H9 (cell line): ENCODE results near the gene GRB10. TPM values are rescaled to one million over a fixed set of nuclear protein-coding genes. Genes with fewer than 3 reads are reported as not detected.

ENCODE experiments used
- DNase-seq: peaks from one replicate; pipeline ENCODE4 v3.0.0-alpha.2; 2017
- H2AFZ ChIP-seq: one replicate; pipeline ENCODE4 v1.6.1; 2013; ENCODE audit warnings: mild to moderate bottlenecking, low read length, control low read depth, moderate library complexity
- H2AK5ac ChIP-seq: 2 replicates; pipeline ENCODE4 v1.6.1; 2013; ENCODE audit warnings: low read length, control low read depth, mixed read lengths; ENCODE audit not compliant: insufficient read length
- H2BK120ac ChIP-seq: one replicate; pipeline ENCODE4 v1.6.1; 2013; ENCODE audit warnings: low read depth, mild to moderate bottlenecking, low read length, control low read depth, inconsistent platforms; ENCODE audit not compliant: poor library complexity, severe bottlenecking
- H2BK12ac ChIP-seq: 2 replicates; pipeline ENCODE4 v1.6.1; 2013; ENCODE audit warnings: low read length, control low read depth, mixed read lengths, low read depth; ENCODE audit not compliant: insufficient read length
- H2BK15ac ChIP-seq: 2 replicates; pipeline ENCODE4 v1.6.1; 2013; ENCODE audit warnings: low read depth, low read length, control low read depth
- H2BK20ac ChIP-seq: one replicate; pipeline ENCODE4 v1.6.1; 2013; ENCODE audit warnings: low read depth, mild to moderate bottlenecking, low read length, control low read depth, inconsistent platforms; ENCODE audit not compliant: poor library complexity, severe bottlenecking
- H2BK5ac ChIP-seq: 2 replicates; pipeline ENCODE4 v1.6.1; 2013; ENCODE audit warnings: low read length, control low read depth, mixed read lengths; ENCODE audit not compliant: insufficient read length
- H3K14ac ChIP-seq: 2 replicates; pipeline ENCODE4 v1.6.1; 2013; ENCODE audit warnings: low read length, control low read depth; ENCODE audit not compliant: insufficient read depth
- H3K18ac ChIP-seq: 2 replicates; pipeline ENCODE4 v1.6.1; 2013; ENCODE audit warnings: low read depth, mild to moderate bottlenecking, mixed read lengths, low read length, control low read depth; ENCODE audit not compliant: insufficient read length
- H3K23ac ChIP-seq: 2 replicates; pipeline ENCODE4 v1.6.1; 2013; ENCODE audit warnings: low read length, control low read depth, mixed read lengths, low read depth; ENCODE audit not compliant: insufficient read length
- H3K23me2 ChIP-seq: 2 replicates; pipeline ENCODE4 v1.6.1; 2013; ENCODE audit warnings: low read depth, mild to moderate bottlenecking, mixed read lengths, low read length, control low read depth; ENCODE audit not compliant: insufficient read length, poor library complexity, severe bottlenecking
- H3K27ac ChIP-seq: 2 replicates; pipeline ENCODE4 v1.5.1; 2013; ENCODE audit warnings: low read length, control low read depth, mixed read lengths, low read depth; ENCODE audit not compliant: insufficient read length
- H3K27me3 ChIP-seq: 2 replicates; pipeline ENCODE4 v1.6.1; 2013; ENCODE audit warnings: low read length, control low read depth, inconsistent platforms; ENCODE audit not compliant: insufficient read depth
- H3K4ac ChIP-seq: 2 replicates; pipeline ENCODE4 v1.6.1; 2013; ENCODE audit warnings: low read depth, mild to moderate bottlenecking, control low read depth, inconsistent platforms, low read length, moderate library complexity
- H3K4me1 ChIP-seq: 2 replicates; pipeline ENCODE4 v1.6.1; 2013; ENCODE audit warnings: low read length, control low read depth, inconsistent platforms; ENCODE audit not compliant: insufficient read depth
- H3K4me2 ChIP-seq: 2 replicates; pipeline ENCODE4 v1.6.1; 2013; ENCODE audit warnings: low read length, control low read depth, mixed read lengths; ENCODE audit not compliant: insufficient read length, insufficient read depth
- H3K56ac ChIP-seq: 2 replicates; pipeline ENCODE4 v1.6.1; 2013; ENCODE audit warnings: low read depth, mild to moderate bottlenecking, mixed read lengths, low read length, control low read depth; ENCODE audit not compliant: insufficient read length
- H3K79me1 ChIP-seq: 2 replicates; pipeline ENCODE4 v1.6.1; 2013; ENCODE audit warnings: low read depth, mild to moderate bottlenecking, moderate library complexity, low read length, control low read depth, inconsistent platforms; ENCODE audit not compliant: insufficient read depth, poor library complexity, severe bottlenecking
- H3K79me2 ChIP-seq: 2 replicates; pipeline ENCODE4 v1.6.1; 2013; ENCODE audit warnings: low read length, control low read depth, inconsistent platforms; ENCODE audit not compliant: insufficient read depth
- H3K9ac ChIP-seq: 2 replicates; pipeline ENCODE4 v1.6.1; 2013; ENCODE audit warnings: low read length, control low read depth, mixed read lengths; ENCODE audit not compliant: insufficient read length; ENCODE audit errors: extremely low read depth
- H3K9me3 ChIP-seq: one replicate; pipeline ENCODE4 v1.6.1; 2013; ENCODE audit warnings: low read depth, low read length, inconsistent platforms; ENCODE audit not compliant: control insufficient read depth
- H3T11ph ChIP-seq: one replicate; pipeline ENCODE4 v1.6.1; 2013; ENCODE audit warnings: mild to moderate bottlenecking, low read length, control low read depth, inconsistent platforms
- H4K20me1 ChIP-seq: one replicate; pipeline ENCODE4 v1.6.1; 2013; ENCODE audit not compliant: control insufficient read depth, insufficient read length, insufficient read depth
- H4K5ac ChIP-seq: 2 replicates; pipeline ENCODE4 v1.6.1; 2013; ENCODE audit warnings: low read depth, mild to moderate bottlenecking, mixed read lengths, low read length, control low read depth; ENCODE audit not compliant: insufficient read length
- H4K8ac ChIP-seq: replicated peaks from 2 replicates; pipeline ENCODE4 v1.6.1; 2013; ENCODE audit warnings: low read length, control low read depth, mixed read lengths, low read depth; ENCODE audit not compliant: insufficient read length
- H4K91ac ChIP-seq: 2 replicates; pipeline ENCODE4 v1.6.1; 2013; ENCODE audit warnings: low read depth, mild to moderate bottlenecking, moderate library complexity, mixed read lengths, low read length, control low read depth; ENCODE audit not compliant: insufficient read length
- H3K27ac Mint-ChIP-seq, 3 experiments: 2 replicates in 2 of 3; 3 replicates in 1 of 3; pipeline ENCODE4 v1.8.0; 2020 to 2021; ENCODE audit warnings: mixed read lengths in 3 of 3, mild to moderate bottlenecking in 1 of 3, moderate library complexity in 1 of 3
- H3K27me3 Mint-ChIP-seq: 2 replicates; pipeline ENCODE4 v1.8.0; 2021; ENCODE audit warnings: low read depth, mild to moderate bottlenecking, moderate library complexity, mixed read lengths
- H3K36me3 Mint-ChIP-seq, 3 experiments: 2 replicates in 2 of 3; 3 replicates in 1 of 3; pipeline ENCODE4 v1.8.0; 2020 to 2021; ENCODE audit warnings: low read depth in 3 of 3, mixed read lengths in 3 of 3; ENCODE audit not compliant: insufficient read depth in 1 of 3
- H3K4me1 Mint-ChIP-seq, 2 experiments: 2 replicates each; pipeline ENCODE4 v1.8.0; 2020; ENCODE audit warnings: mixed read lengths in 2 of 2
- H3K4me3 Mint-ChIP-seq, 2 experiments: 2 replicates in 1 of 2; 3 replicates in 1 of 2; pipeline ENCODE4 v1.8.0; 2020 to 2021; ENCODE audit warnings: mild to moderate bottlenecking in 2 of 2, mixed read lengths in 2 of 2, moderate library complexity in 1 of 2
- H3K9me3 Mint-ChIP-seq, 2 experiments: 2 replicates in 1 of 2; 3 replicates in 1 of 2; pipeline ENCODE4 v1.8.0; 2020; ENCODE audit warnings: mild to moderate bottlenecking in 2 of 2, mixed read lengths in 2 of 2, moderate library complexity in 1 of 2
- WGBS: extraction: QIAGEN DNeasy Blood & Tissue Kit; methylation state at CpG from one replicate; pipeline ENCODE4 v1.1.7; 2013; ENCODE audit warnings: missing lambda C conversion rate, low lambda C conversion rate, mixed read lengths; ENCODE audit not compliant: insufficient read length; ENCODE audit errors: extremely low coverage; 5-methylcytosine and 5-hydroxymethylcytosine counted together
- total RNA-seq: library from RNA; stranded (reverse); gene quantifications from 2 replicates; pipeline ENCODE4 v1.2.1, GENCODE V29; 2021
- TF ChIP-seq, protein P1 (sequence below): fragments of 200-600 bp; sonication (generic); conservative IDR thresholded peaks from 3 replicates; pipeline ENCODE4 v1.8.0; 2021; ENCODE audit warnings: antibody characterized with exemption, mild to moderate bottlenecking

GRB10 gene
- total RNA-seq, 1 experiment from 2014 or later = 108 TPM

DNA sequence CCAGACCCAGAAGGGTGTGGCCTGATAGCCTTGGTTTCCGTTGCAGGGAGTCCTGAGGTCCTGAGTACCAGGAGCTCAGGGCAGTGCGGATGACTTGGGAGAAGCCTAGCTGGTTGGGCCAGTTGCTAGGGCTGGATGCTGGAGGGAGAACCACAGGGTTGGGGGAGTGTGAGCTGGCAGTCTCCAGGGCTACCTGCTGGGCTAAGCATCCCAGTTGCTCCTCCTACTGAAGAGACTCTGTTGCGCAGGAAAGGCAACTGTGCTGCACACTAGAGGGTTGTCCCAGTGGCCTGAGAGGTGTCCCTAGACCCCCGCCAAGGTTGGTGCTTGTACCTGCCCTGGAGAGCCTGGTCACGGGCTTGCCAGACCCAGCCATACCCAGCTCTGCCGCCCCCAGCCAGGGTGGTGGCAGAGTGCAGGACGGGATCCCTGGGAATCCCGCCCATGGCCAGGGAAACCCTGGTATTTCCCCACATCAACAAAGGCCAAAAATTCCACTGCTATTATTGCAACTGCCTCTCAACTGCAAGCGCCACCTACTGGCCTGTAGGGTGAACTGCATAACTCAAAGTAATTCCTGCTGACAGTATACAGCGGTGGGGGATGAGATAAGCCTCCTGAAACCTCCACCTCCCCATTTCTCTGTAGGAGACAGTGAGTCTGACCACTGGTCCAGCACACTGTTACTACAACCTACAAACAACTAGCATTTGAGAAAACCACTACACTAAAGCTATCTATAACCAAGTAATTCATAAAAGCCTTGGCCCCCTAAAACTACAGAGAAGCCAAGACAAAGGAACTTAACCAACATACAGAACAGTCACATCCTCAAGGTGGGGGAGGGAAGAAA is 149.9 kb downstream of the GRB10 start:
- Histone ChIP-seq H2BK12ac (no peak overlapping the region), H3K4me1 (peaks cover 2% of the 10 kb centered on the region; the same call in 1 of the 2 replicates), H3K23ac (no peak overlapping the region), H3K56ac (no peak overlapping the region), H4K5ac (no peak overlapping the region), H3K23me2 (no peaks in the 10 kb centered on the region), H3K4me2 (no peak overlapping the region), H3K18ac (peak overlapping the region; percentile 18), H4K8ac (no peak overlapping the region), H2BK5ac (no peak overlapping the region), H3K27ac (no peak overlapping the region), H2BK20ac (no peak overlapping the region), H3K79me2 (peaks cover 2% of the 10 kb centered on the region; the same call in 1 of the 2 replicates), H3T11ph (no peak overlapping the region), H2BK15ac (0 out of 2 replicates have a peak overlapping the region, but pooled peaks have one; percentile 10), H3K79me1 (no peaks in the 10 kb centered on the region), H2AFZ (no peak overlapping the region), H3K14ac (peak overlapping the region; percentile 53; the same call in 1 of the 2 replicates), H4K20me1 (no peaks in the 10 kb centered on the region), H3K27me3 (no peaks in the 10 kb centered on the region), H3K9me3 (no peaks in the 10 kb centered on the region), H3K4ac (no peak overlapping the region), H3K9ac (no peak overlapping the region), H2AK5ac (no peak overlapping the region), H2BK120ac (no peak overlapping the region), H4K91ac (no peak overlapping the region)
- peaks cover 14 to 29% of the 10 kb centered on the region in 2 experiments for H3K9me3 Mint-ChIP-seq
- H3K4me1 Mint-ChIP-seq = peaks cover 41% of the 10 kb centered on the region in 2 experiments
- WGBS = no CpG with 5 or more reads among the region's 10 CpGs
- peak overlapping the region; percentile 17 to 86 (median 52); a peak in 5 of 7 replicates for H3K27ac Mint-ChIP-seq
- TF ChIP-seq, protein P1, sequence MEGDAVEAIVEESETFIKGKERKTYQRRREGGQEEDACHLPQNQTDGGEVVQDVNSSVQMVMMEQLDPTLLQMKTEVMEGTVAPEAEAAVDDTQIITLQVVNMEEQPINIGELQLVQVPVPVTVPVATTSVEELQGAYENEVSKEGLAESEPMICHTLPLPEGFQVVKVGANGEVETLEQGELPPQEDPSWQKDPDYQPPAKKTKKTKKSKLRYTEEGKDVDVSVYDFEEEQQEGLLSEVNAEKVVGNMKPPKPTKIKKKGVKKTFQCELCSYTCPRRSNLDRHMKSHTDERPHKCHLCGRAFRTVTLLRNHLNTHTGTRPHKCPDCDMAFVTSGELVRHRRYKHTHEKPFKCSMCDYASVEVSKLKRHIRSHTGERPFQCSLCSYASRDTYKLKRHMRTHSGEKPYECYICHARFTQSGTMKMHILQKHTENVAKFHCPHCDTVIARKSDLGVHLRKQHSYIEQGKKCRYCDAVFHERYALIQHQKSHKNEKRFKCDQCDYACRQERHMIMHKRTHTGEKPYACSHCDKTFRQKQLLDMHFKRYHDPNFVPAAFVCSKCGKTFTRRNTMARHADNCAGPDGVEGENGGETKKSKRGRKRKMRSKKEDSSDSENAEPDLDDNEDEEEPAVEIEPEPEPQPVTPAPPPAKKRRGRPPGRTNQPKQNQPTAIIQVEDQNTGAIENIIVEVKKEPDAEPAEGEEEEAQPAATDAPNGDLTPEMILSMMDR = peak; percentile 92
- peaks cover 0 to 35% (median 27%) of the 10 kb centered on the region in 3 experiments; a peak in 6 of 7 replicates for H3K36me3 Mint-ChIP-seq
- H3K4me3 Mint-ChIP-seq = no peak overlapping the region
- peak; percentile 78 for DNase-seq
- H3K27me3 Mint-ChIP-seq = no peaks in the 10 kb centered on the region
